Osteocyte (in vitro differentiated cells): Measurements from ENCODE around the gene LIMS1. TPM values are rescaled to one million over a fixed set of nuclear protein-coding genes. Genes with fewer than 3 reads are reported as not detected.

Experiments used
- DNase-seq: peaks from one replicate; pipeline ENCODE4 v3.0.0; 2021; ENCODE audit warnings: mixed read lengths; ENCODE audit not compliant: unreplicated experiment; ENCODE audit errors: extremely low spot score
- H3K27ac Mint-ChIP-seq: one replicate; pipeline ENCODE4 v1.8.0; 2021; ENCODE audit warnings: mild to moderate bottlenecking, mixed read lengths; ENCODE audit not compliant: unreplicated experiment
- H3K27me3 Mint-ChIP-seq: one replicate; pipeline ENCODE4 v1.8.0; 2021; ENCODE audit warnings: mixed read lengths; ENCODE audit not compliant: unreplicated experiment
- H3K36me3 Mint-ChIP-seq: one replicate; pipeline ENCODE4 v1.8.0; 2021; ENCODE audit warnings: mixed read lengths; ENCODE audit not compliant: unreplicated experiment
- H3K4me1 Mint-ChIP-seq: one replicate; pipeline ENCODE4 v1.8.0; 2021; ENCODE audit warnings: mixed read lengths; ENCODE audit not compliant: unreplicated experiment
- H3K4me3 Mint-ChIP-seq: one replicate; pipeline ENCODE4 v1.8.0; 2021; ENCODE audit warnings: mild to moderate bottlenecking, moderate library complexity, mixed read lengths; ENCODE audit not compliant: unreplicated experiment
- H3K9me3 Mint-ChIP-seq: one replicate; pipeline ENCODE4 v1.8.0; 2021; ENCODE audit warnings: mixed read lengths; ENCODE audit not compliant: unreplicated experiment
- total RNA-seq: library from RNA; stranded (reverse); gene quantifications from 2 replicates; pipeline ENCODE4 v1.2.1, GENCODE V29; 2021
- TF ChIP-seq, protein P1 (sequence below): fragments of 200-600 bp; sonication (generic); IDR thresholded peaks from 2 replicates; pipeline ENCODE4 v1.5.0; 2021; ENCODE audit warnings: antibody characterized with exemption, mild to moderate bottlenecking, moderate library complexity

Gene LIMS1
- total RNA-seq, 1 donor from 2014 or later = 74.4 TPM

DNA sequence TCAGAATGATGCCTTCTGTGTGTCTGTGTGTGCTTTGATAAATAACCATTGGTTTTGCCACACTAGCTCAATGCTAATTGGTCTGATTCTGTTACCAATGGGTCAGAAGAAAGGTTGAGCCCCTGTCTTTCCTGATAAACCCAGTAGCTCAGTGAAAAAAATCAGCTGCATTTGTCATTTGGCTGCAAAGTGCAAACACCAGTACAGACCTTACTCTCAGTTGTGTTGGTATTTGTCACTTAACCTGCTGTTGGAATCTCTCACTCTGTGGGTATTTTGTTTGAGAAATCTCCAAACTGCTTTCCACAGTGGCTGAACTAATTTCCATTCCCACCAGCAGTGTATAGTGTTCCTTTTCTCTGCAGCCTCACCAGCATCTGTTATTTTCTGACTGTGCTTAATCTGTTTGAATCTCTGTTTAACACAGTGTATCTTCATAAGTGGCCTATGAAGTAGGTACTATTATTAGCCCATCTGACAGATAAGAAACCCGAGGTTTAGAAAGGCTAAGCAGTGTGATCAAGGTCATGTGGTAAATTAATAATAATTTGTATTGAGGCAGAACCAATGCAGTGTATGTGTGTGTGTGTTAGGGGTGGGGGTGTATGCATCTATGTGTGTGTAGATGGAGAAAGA is 26.7 kb downstream of the LIMS1 start:
- no peak overlapping the region for H3K4me3 Mint-ChIP-seq

DNA sequence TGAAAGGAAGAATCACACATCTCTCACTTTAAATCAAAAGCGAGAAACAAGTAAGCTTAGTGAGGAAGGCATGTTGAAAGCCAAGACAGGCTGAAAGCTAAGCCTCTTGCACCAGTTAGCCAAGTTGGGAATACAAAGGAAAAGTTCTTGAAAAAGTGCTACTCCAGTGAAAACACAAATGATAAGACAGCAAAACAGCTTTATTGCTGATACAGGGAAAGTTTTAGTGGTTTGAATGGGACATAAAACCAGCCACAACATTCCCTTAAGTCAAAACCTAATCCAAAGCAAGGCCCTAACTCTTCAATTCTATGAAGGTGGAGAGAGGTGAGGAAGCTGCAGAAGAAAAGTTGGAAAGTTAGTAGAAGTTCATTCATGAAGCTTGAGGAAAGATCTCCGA is 28.0 kb downstream of the LIMS1 start:
- H3K4me1 Mint-ChIP-seq = peaks cover 21% of the 10 kb centered on the region
- H3K4me3 Mint-ChIP-seq = no peak overlapping the region
- H3K9me3 Mint-ChIP-seq = no peaks in the 10 kb centered on the region
- no peak overlapping the region for H3K27ac Mint-ChIP-seq
- no peak for DNase-seq
- no peaks in the 10 kb centered on the region for H3K27me3 Mint-ChIP-seq
- H3K36me3 Mint-ChIP-seq = peaks cover 10% of the 10 kb centered on the region
- TF ChIP-seq, protein P1, sequence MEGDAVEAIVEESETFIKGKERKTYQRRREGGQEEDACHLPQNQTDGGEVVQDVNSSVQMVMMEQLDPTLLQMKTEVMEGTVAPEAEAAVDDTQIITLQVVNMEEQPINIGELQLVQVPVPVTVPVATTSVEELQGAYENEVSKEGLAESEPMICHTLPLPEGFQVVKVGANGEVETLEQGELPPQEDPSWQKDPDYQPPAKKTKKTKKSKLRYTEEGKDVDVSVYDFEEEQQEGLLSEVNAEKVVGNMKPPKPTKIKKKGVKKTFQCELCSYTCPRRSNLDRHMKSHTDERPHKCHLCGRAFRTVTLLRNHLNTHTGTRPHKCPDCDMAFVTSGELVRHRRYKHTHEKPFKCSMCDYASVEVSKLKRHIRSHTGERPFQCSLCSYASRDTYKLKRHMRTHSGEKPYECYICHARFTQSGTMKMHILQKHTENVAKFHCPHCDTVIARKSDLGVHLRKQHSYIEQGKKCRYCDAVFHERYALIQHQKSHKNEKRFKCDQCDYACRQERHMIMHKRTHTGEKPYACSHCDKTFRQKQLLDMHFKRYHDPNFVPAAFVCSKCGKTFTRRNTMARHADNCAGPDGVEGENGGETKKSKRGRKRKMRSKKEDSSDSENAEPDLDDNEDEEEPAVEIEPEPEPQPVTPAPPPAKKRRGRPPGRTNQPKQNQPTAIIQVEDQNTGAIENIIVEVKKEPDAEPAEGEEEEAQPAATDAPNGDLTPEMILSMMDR = no peak

More for the DNA sequence above, 26.7 kb downstream of the LIMS1 start:
- Mint-ChIP-seq H3K27me3 (no peaks in the 10 kb centered on the region), H3K27ac (no peak overlapping the region), H3K36me3 (peaks cover 10% of the 10 kb centered on the region), H3K4me1 (peaks cover 29% of the 10 kb centered on the region), H3K9me3 (no peaks in the 10 kb centered on the region)
- DNase-seq = no peak
- TF ChIP-seq, protein P1 = no peak

DNA sequence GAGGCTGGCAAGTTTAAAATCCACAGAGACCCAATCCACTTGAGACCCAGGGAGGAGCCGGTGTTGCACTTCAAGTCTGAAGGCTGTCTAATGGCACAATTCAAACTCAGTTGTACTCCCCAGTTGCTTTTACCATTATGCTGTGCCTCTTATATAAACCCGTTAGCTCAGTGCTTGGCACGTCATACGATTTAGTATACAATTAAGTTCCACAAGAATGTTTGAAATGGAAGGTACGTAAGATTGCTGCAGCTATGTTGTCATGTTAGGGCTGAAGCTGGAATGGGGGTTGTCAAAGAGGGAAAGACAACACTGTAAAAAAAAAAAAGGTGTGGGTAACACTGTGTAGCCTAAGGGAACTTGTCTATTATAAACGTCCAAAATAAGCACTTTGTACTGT is 30.2 kb downstream of the LIMS1 start:
- Mint-ChIP-seq H3K36me3 (peaks cover 12% of the 10 kb centered on the region), H3K27me3 (no peaks in the 10 kb centered on the region), H3K4me1 (peaks cover 23% of the 10 kb centered on the region), H3K9me3 (no peaks in the 10 kb centered on the region), H3K27ac (no peak overlapping the region), H3K4me3 (no peak overlapping the region)
- no peak for DNase-seq
- TF ChIP-seq, protein P1 = no peak

DNA sequence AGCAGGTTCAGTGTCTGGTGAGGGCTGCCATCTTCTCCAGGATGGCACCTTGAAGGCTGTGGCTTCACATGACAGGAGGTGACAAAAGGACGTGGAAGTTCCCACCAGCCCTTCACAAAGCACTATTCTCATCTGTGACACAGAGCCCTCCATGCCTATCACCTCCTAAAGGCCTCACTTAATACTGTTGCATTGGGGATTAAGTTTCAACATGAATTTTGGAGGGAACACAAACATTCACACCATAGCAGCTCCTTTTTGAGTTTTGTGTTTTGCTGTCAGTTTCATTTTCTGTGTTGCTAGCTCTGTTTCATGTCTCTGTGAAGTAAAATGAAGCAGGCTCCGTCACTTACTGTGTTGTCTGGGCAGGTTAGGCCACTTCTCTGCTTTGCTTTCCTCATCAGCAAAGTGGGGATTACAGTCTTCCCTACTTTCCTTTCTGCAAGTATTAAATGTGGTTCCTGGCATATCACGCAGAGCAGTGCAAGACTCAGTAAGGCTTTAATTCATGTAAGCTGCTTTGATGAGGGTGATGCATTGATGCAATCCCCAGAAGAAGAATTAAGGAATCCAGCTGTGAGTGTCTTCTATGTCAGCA is 31.6 kb downstream of the LIMS1 start:
- peaks cover 12% of the 10 kb centered on the region for H3K36me3 Mint-ChIP-seq
- H3K4me3 Mint-ChIP-seq = no peak overlapping the region
- H3K9me3 Mint-ChIP-seq = no peaks in the 10 kb centered on the region
- TF ChIP-seq, protein P1 = no peak
- DNase-seq = no peak
- H3K4me1 Mint-ChIP-seq = peaks cover 22% of the 10 kb centered on the region
- H3K27ac Mint-ChIP-seq = no peak overlapping the region
- no peaks in the 10 kb centered on the region for H3K27me3 Mint-ChIP-seq

DNA sequence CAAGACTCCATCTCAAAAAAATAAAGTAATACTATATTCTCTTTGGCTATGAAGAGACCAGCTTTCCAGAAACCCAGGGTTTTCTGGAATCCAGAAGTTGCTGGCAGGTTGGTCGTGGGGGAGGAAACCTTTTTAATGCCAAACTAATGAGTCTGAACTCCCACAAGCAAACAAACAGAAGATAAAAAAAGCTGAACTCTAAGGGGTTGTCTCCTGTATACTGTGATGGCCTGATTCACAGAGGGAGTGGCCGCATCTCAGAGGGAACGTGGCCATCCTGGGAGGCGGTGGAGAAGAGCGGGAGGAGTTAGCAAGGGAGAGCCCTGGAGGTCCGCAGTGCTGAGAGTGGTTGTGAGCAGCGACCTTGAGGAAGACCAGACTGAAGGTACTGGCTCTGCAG is 36.1 kb downstream of the LIMS1 start:
- H3K27ac Mint-ChIP-seq = no peak overlapping the region
- H3K4me3 Mint-ChIP-seq = no peak overlapping the region
- peaks cover 1% of the 10 kb centered on the region for H3K36me3 Mint-ChIP-seq
- no peaks in the 10 kb centered on the region for H3K9me3 Mint-ChIP-seq
- H3K27me3 Mint-ChIP-seq = no peaks in the 10 kb centered on the region
- peaks cover 53% of the 10 kb centered on the region for H3K4me1 Mint-ChIP-seq
- TF ChIP-seq, protein P1 = no peak
- no peak for DNase-seq
